Nephron progenitor cell (in vitro differentiated cells): ENCODE data around the gene HSPB7.
"Not testable (repeated sequence)": the region's sequence is repeated elsewhere in the genome, so short reads cannot be mapped to it uniquely, and the experiment has no call there.

ENCODE experiments used
- DNase-seq: peaks from one replicate; pipeline ENCODE4 v3.0.0; 2021
- H3K27ac Mint-ChIP-seq: 2 replicates; pipeline ENCODE4 v1.8.0; 2021; ENCODE audit warnings: mild to moderate bottlenecking, moderate library complexity, mixed read lengths
- H3K27me3 Mint-ChIP-seq: 2 replicates; pipeline ENCODE4 v1.8.0; 2021; ENCODE audit warnings: mild to moderate bottlenecking, low read depth, mixed read lengths; ENCODE audit not compliant: poor library complexity
- H3K36me3 Mint-ChIP-seq: 2 replicates; pipeline ENCODE4 v1.8.0; 2021; ENCODE audit warnings: low read depth, mixed read lengths
- H3K4me1 Mint-ChIP-seq: 2 replicates; pipeline ENCODE4 v1.8.0; 2021; ENCODE audit warnings: mixed read lengths
- H3K4me3 Mint-ChIP-seq: 2 replicates; pipeline ENCODE4 v1.8.0; 2021; ENCODE audit warnings: mild to moderate bottlenecking, moderate library complexity, mixed read lengths
- H3K9me3 Mint-ChIP-seq: 2 replicates; pipeline ENCODE4 v1.8.0; 2021; ENCODE audit warnings: mild to moderate bottlenecking, moderate library complexity, mixed read lengths
- TF ChIP-seq, protein P1 (sequence below): fragments of 200-600 bp; sonication (generic); IDR thresholded peaks from 2 replicates; pipeline ENCODE4 v1.5.0; 2021; ENCODE audit warnings: antibody characterized with exemption

The HSPB7 gene

GRCh38 chr1:16050328-16050727 lies 32.5 kb upstream of the HSPB7 start:
- TF ChIP-seq, protein P1, sequence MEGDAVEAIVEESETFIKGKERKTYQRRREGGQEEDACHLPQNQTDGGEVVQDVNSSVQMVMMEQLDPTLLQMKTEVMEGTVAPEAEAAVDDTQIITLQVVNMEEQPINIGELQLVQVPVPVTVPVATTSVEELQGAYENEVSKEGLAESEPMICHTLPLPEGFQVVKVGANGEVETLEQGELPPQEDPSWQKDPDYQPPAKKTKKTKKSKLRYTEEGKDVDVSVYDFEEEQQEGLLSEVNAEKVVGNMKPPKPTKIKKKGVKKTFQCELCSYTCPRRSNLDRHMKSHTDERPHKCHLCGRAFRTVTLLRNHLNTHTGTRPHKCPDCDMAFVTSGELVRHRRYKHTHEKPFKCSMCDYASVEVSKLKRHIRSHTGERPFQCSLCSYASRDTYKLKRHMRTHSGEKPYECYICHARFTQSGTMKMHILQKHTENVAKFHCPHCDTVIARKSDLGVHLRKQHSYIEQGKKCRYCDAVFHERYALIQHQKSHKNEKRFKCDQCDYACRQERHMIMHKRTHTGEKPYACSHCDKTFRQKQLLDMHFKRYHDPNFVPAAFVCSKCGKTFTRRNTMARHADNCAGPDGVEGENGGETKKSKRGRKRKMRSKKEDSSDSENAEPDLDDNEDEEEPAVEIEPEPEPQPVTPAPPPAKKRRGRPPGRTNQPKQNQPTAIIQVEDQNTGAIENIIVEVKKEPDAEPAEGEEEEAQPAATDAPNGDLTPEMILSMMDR = no peak
- DNase-seq = no peak
- H3K27ac Mint-ChIP-seq = no peak overlapping the region

DNA sequence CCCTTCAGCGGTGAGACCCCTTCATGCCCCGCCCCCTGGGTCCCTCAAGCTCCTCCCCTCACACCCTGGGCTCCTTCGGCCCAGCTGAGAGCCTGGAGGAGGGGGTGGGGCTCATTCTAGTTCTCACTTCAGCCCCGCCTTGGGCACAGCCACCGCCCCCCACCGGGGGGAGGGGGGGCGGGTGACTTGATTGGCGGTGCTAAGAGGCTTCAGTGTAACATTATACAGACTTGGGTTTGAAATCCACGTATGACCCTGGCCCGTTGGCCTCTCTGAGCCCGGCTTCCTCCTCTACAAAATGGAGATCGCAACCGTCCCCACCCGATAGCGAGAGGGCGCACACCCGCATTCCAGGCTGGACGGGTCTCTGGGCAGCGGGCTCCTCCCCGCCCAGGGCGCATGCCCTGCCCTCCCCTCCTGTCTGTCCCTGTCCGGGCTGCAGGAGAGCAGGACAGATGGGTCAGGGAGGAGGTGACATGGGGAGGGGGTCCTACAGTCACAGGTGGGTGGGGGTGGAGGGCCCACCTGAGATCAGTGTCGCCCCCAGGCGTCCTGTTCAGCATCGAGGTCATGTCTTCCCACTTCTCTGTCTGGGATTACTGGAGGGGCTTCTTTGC lies 30.8 kb upstream of the HSPB7 start:
- Mint-ChIP-seq H3K27ac (no peak overlapping the region), H3K4me3 (peak overlapping the region; percentile 71), H3K27me3 (no peaks in the 10 kb centered on the region), H3K9me3 (no peaks in the 10 kb centered on the region), H3K4me1 (peaks cover 25% of the 10 kb centered on the region), H3K36me3 (no peaks in the 10 kb centered on the region)
- TF ChIP-seq, protein P1 = no peak
- peak; percentile 95 for DNase-seq

More at GRCh38 chr1:16050328-16050727, 32.5 kb upstream of the HSPB7 start:
- Mint-ChIP-seq H3K27me3 (peaks cover 9% of the 10 kb centered on the region), H3K9me3 (no peaks in the 10 kb centered on the region), H3K4me3 (peak overlapping the region; percentile 64), H3K4me1 (peaks cover 20% of the 10 kb centered on the region), H3K36me3 (no peaks in the 10 kb centered on the region)

DNA sequence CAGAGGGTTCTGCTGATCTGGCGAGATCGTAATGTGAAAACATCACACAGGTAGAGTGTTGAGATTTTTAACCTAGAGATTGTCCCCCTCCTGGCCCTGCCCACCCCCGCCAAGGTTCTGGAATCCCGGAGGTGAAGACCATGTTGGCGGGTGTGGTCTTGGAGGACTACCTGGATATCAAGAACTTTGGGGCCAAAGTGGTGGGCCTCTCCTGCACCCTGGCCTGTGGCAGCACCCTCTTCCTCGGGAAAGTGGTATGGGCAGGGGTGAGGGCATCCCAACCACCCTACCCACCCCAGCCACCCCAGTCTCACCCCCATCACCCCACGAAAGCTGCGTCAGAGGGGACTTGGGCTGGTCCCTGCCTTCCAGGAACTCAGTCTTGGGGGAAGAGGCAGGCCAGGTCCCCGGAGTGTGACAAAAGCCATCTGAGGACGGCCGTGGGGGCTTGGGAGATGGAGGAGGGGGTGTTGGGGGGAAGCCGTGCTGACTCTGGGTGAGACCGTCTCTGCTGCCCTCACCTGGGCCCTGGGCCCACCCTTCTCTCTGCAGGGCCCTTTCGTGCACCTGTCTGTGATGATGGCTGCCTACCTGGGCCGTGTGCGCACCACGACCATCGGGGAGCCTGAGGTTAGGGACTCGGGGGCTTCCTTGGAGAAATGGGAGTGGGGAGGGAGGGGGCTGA lies 30.1 kb upstream of the HSPB7 start:
- no peak for DNase-seq
- H3K27me3 Mint-ChIP-seq = peaks cover 3% of the 10 kb centered on the region
- H3K9me3 Mint-ChIP-seq = no peaks in the 10 kb centered on the region
- peak overlapping the region; percentile 36 for H3K4me3 Mint-ChIP-seq
- TF ChIP-seq, protein P1 = no peak
- H3K4me1 Mint-ChIP-seq = peaks cover 29% of the 10 kb centered on the region
- no peaks in the 10 kb centered on the region for H3K36me3 Mint-ChIP-seq
- H3K27ac Mint-ChIP-seq = no peak overlapping the region

GRCh38 chr1:16046842-16047241 lies 29.0 kb upstream of the HSPB7 start:
- TF ChIP-seq, protein P1 = no peak
- Mint-ChIP-seq H3K4me1 (peaks cover 29% of the 10 kb centered on the region), H3K36me3 (no peaks in the 10 kb centered on the region), H3K27me3 (peaks cover 6% of the 10 kb centered on the region), H3K27ac (no peak overlapping the region), H3K9me3 (no peaks in the 10 kb centered on the region), H3K4me3 (peak overlapping the region; percentile 36)
- DNase-seq = no peak

DNA sequence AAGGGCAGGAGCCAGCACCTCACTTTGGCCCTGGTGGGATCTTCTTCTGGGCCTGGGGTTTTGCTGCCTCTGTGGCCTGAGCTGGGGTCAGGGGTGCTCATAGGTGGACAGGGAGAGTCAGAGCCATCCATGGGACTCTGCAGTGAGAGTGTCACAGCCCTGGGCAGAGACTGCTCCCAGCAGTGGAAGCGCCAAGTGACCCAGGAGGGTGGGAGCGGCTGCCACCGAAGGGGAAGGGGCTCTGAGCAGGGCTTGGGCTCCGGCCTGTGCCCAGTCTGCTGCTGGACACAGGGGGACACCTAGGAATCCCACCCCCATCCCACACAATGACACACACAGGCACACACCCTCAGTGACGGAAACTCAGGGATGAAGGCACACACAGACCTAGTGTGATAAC lies 26.1 kb upstream of the HSPB7 start:
- Mint-ChIP-seq H3K27me3 (peaks cover 19% of the 10 kb centered on the region), H3K4me1 (peaks cover 23% of the 10 kb centered on the region), H3K9me3 (no peaks in the 10 kb centered on the region), H3K4me3 (no peak overlapping the region), H3K36me3 (no peaks in the 10 kb centered on the region), H3K27ac (no peak overlapping the region)
- no peak for DNase-seq
- TF ChIP-seq, protein P1 = no peak

GRCh38 chr1:16043521-16043920 lies 25.7 kb upstream of the HSPB7 start, which contains the start of gene CLCNKB:
Gene CLCNKB (plus strand): TSS chr1:16043782. CDS start chr1:16044493, 711 bp downstream.
- Mint-ChIP-seq H3K36me3 (no peaks in the 10 kb centered on the region), H3K27me3 (peaks cover 19% of the 10 kb centered on the region), H3K27ac (no peak within 1 kb of the TSS), H3K4me3 (no peak within 1 kb of the TSS), H3K9me3 (no peaks in the 10 kb centered on the region), H3K4me1 (peaks cover 23% of the 10 kb centered on the region)
- DNase-seq = no peak
- TF ChIP-seq, protein P1 = no peak

GRCh38 chr1:16042654-16043053 lies 24.8 kb upstream of the HSPB7 start:
- H3K27ac Mint-ChIP-seq, H3K36me3 Mint-ChIP-seq, H3K9me3 Mint-ChIP-seq, H3K4me3 Mint-ChIP-seq, DNase-seq: not testable (repeated sequence)
- Mint-ChIP-seq H3K27me3 (peaks cover 25% of the 10 kb centered on the region), H3K4me1 (peaks cover 21% of the 10 kb centered on the region)
